Measurements from ENCODE around the gene RAB29.

DNA sequence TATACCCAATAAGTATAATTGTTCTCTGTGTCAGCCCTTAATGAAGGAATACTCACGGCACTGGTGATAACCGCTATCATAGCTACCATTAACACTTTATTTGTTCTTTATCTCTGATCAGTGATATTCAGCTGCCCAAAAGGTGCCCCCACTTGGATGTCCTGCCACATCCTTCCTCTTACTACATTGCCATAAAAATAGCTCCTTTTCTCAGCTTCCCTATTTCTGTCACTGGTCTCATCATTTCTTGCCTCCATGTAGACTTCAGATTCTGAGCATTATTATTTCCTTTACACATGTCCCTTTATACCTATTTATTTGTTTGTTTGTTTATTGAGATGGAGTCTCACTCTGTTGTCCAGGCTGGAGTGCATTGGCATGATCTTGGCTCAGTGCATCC, 2.7 kb upstream of the RAB29 start:
- TF ChIP-seq CTCF (IDR thresholded peaks at IDR 0.05): no peak
- TF ChIP-seq EZH2 (IDR thresholded peaks at IDR 0.05; ENCODE audit: borderline replicate concordance, insufficient read depth, low read depth, low read length, poor library complexity, severe bottlenecking): no peak

All from B cell (primary cell).